Muscle of leg (tissue), 11 donors: ENCODE results near the gene FARP1. TPM values are rescaled to one million over a fixed set of nuclear protein-coding genes. Genes with fewer than 3 reads are reported as not detected.

Source experiments
- DNase-seq: peaks from one replicate; pipeline ENCODE4 v3.0.0; 2013
- H3K27ac ChIP-seq: one replicate; pipeline ENCODE4 v1.5.1; 2013; ENCODE audit warnings: mild to moderate bottlenecking, low read length, control low read depth
- H3K27me3 ChIP-seq: one replicate; pipeline ENCODE4 v1.6.1; 2013; ENCODE audit warnings: low read length; ENCODE audit not compliant: control insufficient read depth, insufficient read depth
- H3K36me3 ChIP-seq: one replicate; pipeline ENCODE4 v1.6.1; 2013; ENCODE audit warnings: low read length; ENCODE audit not compliant: control insufficient read depth, insufficient read depth
- H3K4me1 ChIP-seq: one replicate; pipeline ENCODE4 v1.6.1; 2013; ENCODE audit warnings: low read length; ENCODE audit not compliant: control insufficient read depth, insufficient read depth
- H3K4me3 ChIP-seq: one replicate; pipeline ENCODE4 v1.5.1; 2013; ENCODE audit warnings: low read length, control low read depth
- H3K9me3 ChIP-seq: replicated peaks from 2 replicates; pipeline ENCODE4 v1.6.1; 2013; ENCODE audit warnings: low read depth, low read length; ENCODE audit not compliant: control insufficient read depth
- WGBS: methylation state at CpG from one replicate; pipeline ENCODE4 v1.1.5; 2013; ENCODE audit warnings: missing lambda C conversion rate; ENCODE audit not compliant: insufficient coverage; 5-methylcytosine and 5-hydroxymethylcytosine counted together
- polyA plus RNA-seq, 8 donors: library from polyadenylated mRNA; unstranded; fragments of 120-200 nt; gene quantifications; one replicate each; pipeline versions ENCODE4 v1.2.1 to v1.2.3, GENCODE V29; 2013; ENCODE audit warnings: inconsistent platforms in 1 of 8, low replicate concordance in 1 of 8; ENCODE audit not compliant: insufficient read length in 8 of 8, insufficient read depth in 1 of 8
- total RNA-seq: library from RNA; stranded (reverse); fragments of 120-200 nt; gene quantifications from one replicate; pipeline ENCODE4 v1.2.4, GENCODE V29; 2013

The FARP1 gene
- total and polyA plus RNA-seq, 9 donors: 37.8 to 90.7 (median 74.3) TPM

- H3K4me1 ChIP-seq: peaks cover 27% of the 10 kb centered on the region
- no peaks in the 10 kb centered on the region for H3K27me3 ChIP-seq
- no peaks in the 10 kb centered on the region for H3K9me3 ChIP-seq
- H3K36me3 ChIP-seq: peaks cover 13% of the 10 kb centered on the region
- WGBS: 20% methylated on average over 11 of the region's 15 CpGs
- no peak overlapping the region for H3K4me3 ChIP-seq
- H3K27ac ChIP-seq: peak overlapping the region; percentile 85
- peak; percentile 90 for DNase-seq
Measured at GRCh38 chr13:98495627-98496478, 353.0 kb downstream of the FARP1 start.

GRCh38 chr13:98496479-98496791 is 353.5 kb downstream of the FARP1 start:
- no peaks in the 10 kb centered on the region for H3K9me3 ChIP-seq
- 0% methylated on average over 2 of the region's 3 CpGs for WGBS
- no peaks in the 10 kb centered on the region for H3K27me3 ChIP-seq
- no peak overlapping the region for H3K4me3 ChIP-seq
- peaks cover 13% of the 10 kb centered on the region for H3K36me3 ChIP-seq
- no peak for DNase-seq
- peak overlapping the region; percentile 85 for H3K27ac ChIP-seq
- H3K4me1 ChIP-seq: peaks cover 22% of the 10 kb centered on the region

- Histone ChIP-seq H3K4me3 (no peak overlapping the region), H3K9me3 (no peaks in the 10 kb centered on the region), H3K27ac (peak overlapping the region; percentile 85), H3K36me3 (peaks cover 13% of the 10 kb centered on the region), H3K27me3 (no peaks in the 10 kb centered on the region), H3K4me1 (peaks cover 22% of the 10 kb centered on the region)
- no peak for DNase-seq
- 77% methylated on average over 6 of the region's 8 CpGs for WGBS
Measured at GRCh38 chr13:98496966-98497365, 354.1 kb downstream of the FARP1 start.

GRCh38 chr13:98500963-98501421 is 358.1 kb downstream of the FARP1 start:
- Histone ChIP-seq H3K27ac (no peak overlapping the region), H3K27me3 (no peaks in the 10 kb centered on the region), H3K4me3 (no peak overlapping the region), H3K4me1 (peaks cover 28% of the 10 kb centered on the region), H3K36me3 (peaks cover 16% of the 10 kb centered on the region), H3K9me3 (no peaks in the 10 kb centered on the region)
- WGBS: 65% methylated on average over 5 of the region's 10 CpGs
- no peak for DNase-seq

- 90% methylated on average over 1 of the region's 10 CpGs for WGBS
- H3K4me3 ChIP-seq: no peak overlapping the region
Measured at GRCh38 chr13:98503175-98504028, 360.5 kb downstream of the FARP1 start.

GRCh38 chr13:98504029-98504351 is 361.1 kb downstream of the FARP1 start:
- H3K27ac ChIP-seq: no peak overlapping the region
- WGBS: no CpG with 5 or more reads among the region's 1 CpG
- H3K36me3 ChIP-seq: peaks cover 10% of the 10 kb centered on the region
- H3K27me3 ChIP-seq: no peaks in the 10 kb centered on the region
- DNase-seq: no peak
- H3K4me3 ChIP-seq: no peak overlapping the region
- no peaks in the 10 kb centered on the region for H3K9me3 ChIP-seq
- H3K4me1 ChIP-seq: peaks cover 37% of the 10 kb centered on the region

More at GRCh38 chr13:98503175-98504028, 360.5 kb downstream of the FARP1 start:
- Histone ChIP-seq H3K4me1 (peaks cover 34% of the 10 kb centered on the region), H3K27ac (peak overlapping the region; percentile 38), H3K36me3 (peaks cover 14% of the 10 kb centered on the region), H3K9me3 (no peaks in the 10 kb centered on the region), H3K27me3 (no peaks in the 10 kb centered on the region)
- no peak for DNase-seq

GRCh38 chr13:98504371-98504963 is 361.6 kb downstream of the FARP1 start:
- H3K27ac ChIP-seq: no peak overlapping the region
- H3K4me1 ChIP-seq: peaks cover 38% of the 10 kb centered on the region
- no peaks in the 10 kb centered on the region for H3K27me3 ChIP-seq
- DNase-seq: no peak
- H3K36me3 ChIP-seq: peaks cover 6% of the 10 kb centered on the region
- H3K9me3 ChIP-seq: no peaks in the 10 kb centered on the region
- H3K4me3 ChIP-seq: no peak overlapping the region
- 89% methylated on average over 5 of the region's 12 CpGs for WGBS

Other genes starting within 250 kb of the FARP1 start
- gene IPO5, start 189.4 kb upstream of the FARP1 start, total RNA-seq: 123 TPM
- gene IPO5, start 189.4 kb upstream of the FARP1 start, polyA plus RNA-seq: 100 to 1,000 TPM; 123 to 171 (median 151) TPM
- gene RNF113B, start 34.2 kb downstream of the FARP1 start, total RNA-seq: not detected
- gene RNF113B, start 34.2 kb downstream of the FARP1 start, polyA plus RNA-seq: not detected